ENCODE data around the gene TENT4B. TPM values are rescaled to one million over a fixed set of nuclear protein-coding genes. Genes with fewer than 3 reads are reported as not detected.

TENT4B gene
- total RNA-seq, 1 donor from 2014 or later: 15.2 TPM

GRCh38 chr16:50244140-50244503 is 91.0 kb downstream of the TENT4B start:
- H3K27me3 Mint-ChIP-seq (ENCODE audit: insufficient read depth, low read depth): peaks cover 16% of the 10 kb centered on the region
- no peaks in the 10 kb centered on the region for H3K9me3 Mint-ChIP-seq
- H3K4me1 Mint-ChIP-seq: peaks cover 12% of the 10 kb centered on the region
- Histone ChIP-seq H3K4me3 (no peak overlapping the region), H3K27ac (no peak overlapping the region), H3K9ac (no peak overlapping the region), H3K4me2 (no peak overlapping the region), H2AFZ (replicated peaks) (no peak overlapping the region), H3K36me3 (no peaks in the 10 kb centered on the region), H3K4me1 (peaks cover 12% of the 10 kb centered on the region), H3K27me3 (peaks cover 44% of the 10 kb centered on the region), H4K20me1 (ENCODE audit: low read depth) (no peaks in the 10 kb centered on the region), H3F3A (ENCODE audit: low read depth) (peaks cover 31% of the 10 kb centered on the region), H3K9me3 (ENCODE audit: low read depth) (no peaks in the 10 kb centered on the region), H3K79me2 (ENCODE audit: low read depth) (no peaks in the 10 kb centered on the region)
- no peak for DNase-seq (ENCODE audit: low spot score)
- H3K27ac Mint-ChIP-seq: no peak overlapping the region
- H3K4me3 Mint-ChIP-seq: no peak overlapping the region
- no peaks in the 10 kb centered on the region for H3K36me3 Mint-ChIP-seq
- TF ChIP-seq CTCF (IDR thresholded peaks at IDR 0.05) (no peak), EZH2phosphoT487 (IDR thresholded peaks at IDR 0.05) (no peak), EZH2 (IDR thresholded peaks at IDR 0.05) (no peak)

GRCh38 chr16:50244504-50245416 is 91.7 kb downstream of the TENT4B start:
- Histone ChIP-seq H3K36me3 (no peaks in the 10 kb centered on the region), H2AFZ (replicated peaks) (no peak overlapping the region), H3K4me2 (peak overlapping the region; percentile 92), H3K4me3 (peak overlapping the region; percentile 59), H3F3A (ENCODE audit: low read depth) (peaks cover 37% of the 10 kb centered on the region), H4K20me1 (ENCODE audit: low read depth) (no peaks in the 10 kb centered on the region), H3K27me3 (peaks cover 44% of the 10 kb centered on the region), H3K9me3 (ENCODE audit: low read depth) (no peaks in the 10 kb centered on the region), H3K27ac (no peak overlapping the region), H3K9ac (no peak overlapping the region), H3K4me1 (peaks cover 16% of the 10 kb centered on the region), H3K79me2 (ENCODE audit: low read depth) (no peaks in the 10 kb centered on the region)
- TF ChIP-seq EZH2 (IDR thresholded peaks at IDR 0.05) (no peak), CTCF (IDR thresholded peaks at IDR 0.05) (no peak), EZH2phosphoT487 (IDR thresholded peaks at IDR 0.05) (no peak)
- H3K36me3 Mint-ChIP-seq: no peaks in the 10 kb centered on the region
- no peak overlapping the region for H3K27ac Mint-ChIP-seq
- H3K4me3 Mint-ChIP-seq: peak overlapping the region; percentile 70
- peaks cover 12% of the 10 kb centered on the region for H3K4me1 Mint-ChIP-seq
- no peaks in the 10 kb centered on the region for H3K9me3 Mint-ChIP-seq
- peaks cover 16% of the 10 kb centered on the region for H3K27me3 Mint-ChIP-seq (ENCODE audit: insufficient read depth, low read depth)
- DNase-seq (ENCODE audit: low spot score): peak; percentile 42

GRCh38 chr16:50245417-50246298 is 92.6 kb downstream of the TENT4B start:
- H3F3A ChIP-seq (ENCODE audit: low read depth): peaks cover 38% of the 10 kb centered on the region
- Mint-ChIP-seq H3K36me3 (no peaks in the 10 kb centered on the region), H3K4me3 (peak overlapping the region; percentile 70), H3K27ac (no peak overlapping the region), H3K9me3 (no peaks in the 10 kb centered on the region), H3K27me3 (ENCODE audit: insufficient read depth, low read depth) (peaks cover 16% of the 10 kb centered on the region), H3K4me1 (peaks cover 12% of the 10 kb centered on the region)
- no peaks in the 10 kb centered on the region for H4K20me1 ChIP-seq (ENCODE audit: low read depth)
- peak; percentile 60 for DNase-seq (ENCODE audit: low spot score)
- TF ChIP-seq EZH2 (IDR thresholded peaks at IDR 0.05) (no peak), EZH2phosphoT487 (IDR thresholded peaks at IDR 0.05) (no peak), CTCF (IDR thresholded peaks at IDR 0.05) (no peak)
- H3K9ac ChIP-seq: no peak overlapping the region
- H2AFZ ChIP-seq (replicated peaks): peak overlapping the region; percentile 75
- H3K27ac ChIP-seq: no peak overlapping the region
- peaks cover 16% of the 10 kb centered on the region for H3K4me1 ChIP-seq
- peaks cover 44% of the 10 kb centered on the region for H3K27me3 ChIP-seq
- no peaks in the 10 kb centered on the region for H3K36me3 ChIP-seq
- peak overlapping the region; percentile 59 for H3K4me3 ChIP-seq
- H3K9me3 ChIP-seq (ENCODE audit: low read depth): no peaks in the 10 kb centered on the region
- no peaks in the 10 kb centered on the region for H3K79me2 ChIP-seq (ENCODE audit: low read depth)
- H3K4me2 ChIP-seq: peak overlapping the region; percentile 92

All from neural progenitor cell (in vitro differentiated cells).